H9 (cell line): ENCODE measurements around the gene NR2F1-AS1. TPM values are rescaled to one million over a fixed set of nuclear protein-coding genes. Genes with fewer than 3 reads are reported as not detected.

Experiments
- DNase-seq: peaks from one replicate; pipeline ENCODE4 v3.0.0-alpha.2; 2017
- H2AFZ ChIP-seq: one replicate; pipeline ENCODE4 v1.6.1; 2013; ENCODE audit warnings: mild to moderate bottlenecking, low read length, control low read depth, moderate library complexity
- H2AK5ac ChIP-seq: 2 replicates; pipeline ENCODE4 v1.6.1; 2013; ENCODE audit warnings: low read length, control low read depth, mixed read lengths; ENCODE audit not compliant: insufficient read length
- H2BK120ac ChIP-seq: one replicate; pipeline ENCODE4 v1.6.1; 2013; ENCODE audit warnings: low read depth, mild to moderate bottlenecking, low read length, control low read depth, inconsistent platforms; ENCODE audit not compliant: poor library complexity, severe bottlenecking
- H2BK12ac ChIP-seq: 2 replicates; pipeline ENCODE4 v1.6.1; 2013; ENCODE audit warnings: low read length, control low read depth, mixed read lengths, low read depth; ENCODE audit not compliant: insufficient read length
- H2BK15ac ChIP-seq: 2 replicates; pipeline ENCODE4 v1.6.1; 2013; ENCODE audit warnings: low read depth, low read length, control low read depth
- H2BK20ac ChIP-seq: one replicate; pipeline ENCODE4 v1.6.1; 2013; ENCODE audit warnings: low read depth, mild to moderate bottlenecking, low read length, control low read depth, inconsistent platforms; ENCODE audit not compliant: poor library complexity, severe bottlenecking
- H2BK5ac ChIP-seq: 2 replicates; pipeline ENCODE4 v1.6.1; 2013; ENCODE audit warnings: low read length, control low read depth, mixed read lengths; ENCODE audit not compliant: insufficient read length
- H3K14ac ChIP-seq: 2 replicates; pipeline ENCODE4 v1.6.1; 2013; ENCODE audit warnings: low read length, control low read depth; ENCODE audit not compliant: insufficient read depth
- H3K18ac ChIP-seq: 2 replicates; pipeline ENCODE4 v1.6.1; 2013; ENCODE audit warnings: low read depth, mild to moderate bottlenecking, mixed read lengths, low read length, control low read depth; ENCODE audit not compliant: insufficient read length
- H3K23ac ChIP-seq: 2 replicates; pipeline ENCODE4 v1.6.1; 2013; ENCODE audit warnings: low read length, control low read depth, mixed read lengths, low read depth; ENCODE audit not compliant: insufficient read length
- H3K23me2 ChIP-seq: 2 replicates; pipeline ENCODE4 v1.6.1; 2013; ENCODE audit warnings: low read depth, mild to moderate bottlenecking, mixed read lengths, low read length, control low read depth; ENCODE audit not compliant: insufficient read length, poor library complexity, severe bottlenecking
- H3K27ac ChIP-seq: 2 replicates; pipeline ENCODE4 v1.5.1; 2013; ENCODE audit warnings: low read length, control low read depth, mixed read lengths, low read depth; ENCODE audit not compliant: insufficient read length
- H3K27me3 ChIP-seq: 2 replicates; pipeline ENCODE4 v1.6.1; 2013; ENCODE audit warnings: low read length, control low read depth, inconsistent platforms; ENCODE audit not compliant: insufficient read depth
- H3K4ac ChIP-seq: 2 replicates; pipeline ENCODE4 v1.6.1; 2013; ENCODE audit warnings: low read depth, mild to moderate bottlenecking, control low read depth, inconsistent platforms, low read length, moderate library complexity
- H3K4me1 ChIP-seq: 2 replicates; pipeline ENCODE4 v1.6.1; 2013; ENCODE audit warnings: low read length, control low read depth, inconsistent platforms; ENCODE audit not compliant: insufficient read depth
- H3K4me2 ChIP-seq: 2 replicates; pipeline ENCODE4 v1.6.1; 2013; ENCODE audit warnings: low read length, control low read depth, mixed read lengths; ENCODE audit not compliant: insufficient read length, insufficient read depth
- H3K56ac ChIP-seq: 2 replicates; pipeline ENCODE4 v1.6.1; 2013; ENCODE audit warnings: low read depth, mild to moderate bottlenecking, mixed read lengths, low read length, control low read depth; ENCODE audit not compliant: insufficient read length
- H3K79me1 ChIP-seq: 2 replicates; pipeline ENCODE4 v1.6.1; 2013; ENCODE audit warnings: low read depth, mild to moderate bottlenecking, moderate library complexity, low read length, control low read depth, inconsistent platforms; ENCODE audit not compliant: insufficient read depth, poor library complexity, severe bottlenecking
- H3K79me2 ChIP-seq: 2 replicates; pipeline ENCODE4 v1.6.1; 2013; ENCODE audit warnings: low read length, control low read depth, inconsistent platforms; ENCODE audit not compliant: insufficient read depth
- H3K9ac ChIP-seq: 2 replicates; pipeline ENCODE4 v1.6.1; 2013; ENCODE audit warnings: low read length, control low read depth, mixed read lengths; ENCODE audit not compliant: insufficient read length; ENCODE audit errors: extremely low read depth
- H3K9me3 ChIP-seq: one replicate; pipeline ENCODE4 v1.6.1; 2013; ENCODE audit warnings: low read depth, low read length, inconsistent platforms; ENCODE audit not compliant: control insufficient read depth
- H3T11ph ChIP-seq: one replicate; pipeline ENCODE4 v1.6.1; 2013; ENCODE audit warnings: mild to moderate bottlenecking, low read length, control low read depth, inconsistent platforms
- H4K20me1 ChIP-seq: one replicate; pipeline ENCODE4 v1.6.1; 2013; ENCODE audit not compliant: control insufficient read depth, insufficient read length, insufficient read depth
- H4K5ac ChIP-seq: 2 replicates; pipeline ENCODE4 v1.6.1; 2013; ENCODE audit warnings: low read depth, mild to moderate bottlenecking, mixed read lengths, low read length, control low read depth; ENCODE audit not compliant: insufficient read length
- H4K8ac ChIP-seq: replicated peaks from 2 replicates; pipeline ENCODE4 v1.6.1; 2013; ENCODE audit warnings: low read length, control low read depth, mixed read lengths, low read depth; ENCODE audit not compliant: insufficient read length
- H4K91ac ChIP-seq: 2 replicates; pipeline ENCODE4 v1.6.1; 2013; ENCODE audit warnings: low read depth, mild to moderate bottlenecking, moderate library complexity, mixed read lengths, low read length, control low read depth; ENCODE audit not compliant: insufficient read length
- H3K27ac Mint-ChIP-seq, 3 experiments: 2 replicates in 2 of 3; 3 replicates in 1 of 3; pipeline ENCODE4 v1.8.0; 2020 to 2021; ENCODE audit warnings: mixed read lengths in 3 of 3, mild to moderate bottlenecking in 1 of 3, moderate library complexity in 1 of 3
- H3K27me3 Mint-ChIP-seq: 2 replicates; pipeline ENCODE4 v1.8.0; 2021; ENCODE audit warnings: low read depth, mild to moderate bottlenecking, moderate library complexity, mixed read lengths
- H3K36me3 Mint-ChIP-seq, 3 experiments: 2 replicates in 2 of 3; 3 replicates in 1 of 3; pipeline ENCODE4 v1.8.0; 2020 to 2021; ENCODE audit warnings: low read depth in 3 of 3, mixed read lengths in 3 of 3; ENCODE audit not compliant: insufficient read depth in 1 of 3
- H3K4me1 Mint-ChIP-seq, 2 experiments: 2 replicates each; pipeline ENCODE4 v1.8.0; 2020; ENCODE audit warnings: mixed read lengths in 2 of 2
- H3K4me3 Mint-ChIP-seq, 2 experiments: 2 replicates in 1 of 2; 3 replicates in 1 of 2; pipeline ENCODE4 v1.8.0; 2020 to 2021; ENCODE audit warnings: mild to moderate bottlenecking in 2 of 2, mixed read lengths in 2 of 2, moderate library complexity in 1 of 2
- H3K9me3 Mint-ChIP-seq, 2 experiments: 2 replicates in 1 of 2; 3 replicates in 1 of 2; pipeline ENCODE4 v1.8.0; 2020; ENCODE audit warnings: mild to moderate bottlenecking in 2 of 2, mixed read lengths in 2 of 2, moderate library complexity in 1 of 2
- CTCF ChIP-seq: fragments of 200-600 bp; sonication (generic); conservative IDR thresholded peaks from 3 replicates; pipeline ENCODE4 v1.8.0; 2021; ENCODE audit warnings: antibody characterized with exemption, mild to moderate bottlenecking
- WGBS: extraction: QIAGEN DNeasy Blood & Tissue Kit; methylation state at CpG from one replicate; pipeline ENCODE4 v1.1.7; 2013; ENCODE audit warnings: missing lambda C conversion rate, low lambda C conversion rate, mixed read lengths; ENCODE audit not compliant: insufficient read length; ENCODE audit errors: extremely low coverage; 5-methylcytosine and 5-hydroxymethylcytosine counted together
- total RNA-seq: library from RNA; stranded (reverse); gene quantifications from 2 replicates; pipeline ENCODE4 v1.2.1, GENCODE V29; 2021

The NR2F1-AS1 gene
- total RNA-seq, 1 experiment from 2014 or later: 1.9 TPM

GRCh38 chr5:93588352-93589151 lies 7.5 kb upstream of the NR2F1-AS1 start:
- WGBS: no CpG with 5 or more reads among the region's 78 CpGs
- H2BK120ac ChIP-seq: no peak overlapping the region
- H3K23me2 ChIP-seq: no peaks in the 10 kb centered on the region
- no peak for TF ChIP-seq CTCF
- H4K5ac ChIP-seq: no peak overlapping the region
- H3K4me1 ChIP-seq: peaks cover 2% of the 10 kb centered on the region; the same call in 1 of the 2 replicates
- no peaks in the 10 kb centered on the region for H3K79me1 ChIP-seq
- no peak overlapping the region for H2BK20ac ChIP-seq
- no peak overlapping the region for H2BK15ac ChIP-seq
- H3K27ac ChIP-seq: no peak overlapping the region
- no peak overlapping the region for H4K8ac ChIP-seq
- no peak overlapping the region for H3K4me2 ChIP-seq
- H3T11ph ChIP-seq: no peak overlapping the region
- no peak overlapping the region for H3K9ac ChIP-seq
- peaks cover 11 to 27% of the 10 kb centered on the region in 2 experiments for H3K4me1 Mint-ChIP-seq
- no peak overlapping the region for H3K14ac ChIP-seq
- H4K20me1 ChIP-seq: no peaks in the 10 kb centered on the region
- H2BK12ac ChIP-seq: no peak overlapping the region
- DNase-seq: peak; percentile 25
- no peaks in the 10 kb centered on the region for H3K9me3 ChIP-seq
- no peak overlapping the region for H2AK5ac ChIP-seq
- peaks cover 85% of the 10 kb centered on the region for H3K27me3 ChIP-seq
- no peaks in the 10 kb centered on the region for H3K79me2 ChIP-seq
- H3K23ac ChIP-seq: no peak overlapping the region
- no peak overlapping the region for H3K56ac ChIP-seq
- no peak overlapping the region for H3K27ac Mint-ChIP-seq
- no peak overlapping the region for H4K91ac ChIP-seq
- no peak overlapping the region for H2BK5ac ChIP-seq
- H3K9me3 Mint-ChIP-seq: peaks cover 2 to 16% of the 10 kb centered on the region in 2 experiments; a peak in 3 of 5 replicates
- H3K36me3 Mint-ChIP-seq: peaks cover 0 to 2% (median 0%) of the 10 kb centered on the region in 3 experiments; a peak in 1 of 7 replicates
- peak overlapping the region in 1 of 2 experiments; percentile 78; a peak in 3 of 5 replicates for H3K4me3 Mint-ChIP-seq
- H3K18ac ChIP-seq: no peak overlapping the region
- no peak overlapping the region for H2AFZ ChIP-seq
- H3K4ac ChIP-seq: no peak overlapping the region
- peaks cover 38% of the 10 kb centered on the region for H3K27me3 Mint-ChIP-seq
